MCF 10A (cell line): Measurements from ENCODE around the gene IGSF8. TPM values are rescaled to one million over a fixed set of nuclear protein-coding genes. Genes with fewer than 3 reads are reported as not detected.

Experiments
- Bru-seq: library from RNA; stranded (reverse); fragments of 400-500 nt; gene quantifications from one replicate; lab custom pipeline; 2021; lab: Mats Ljungman, UMichigan
- BruChase-seq, 2 experiments: library from RNA; stranded (reverse); fragments of 400-500 nt; gene quantifications; one replicate each; lab custom pipeline; 2021; lab: Mats Ljungman, UMichigan
- BruUV-seq: library from RNA; stranded (reverse); fragments of 400-500 nt; replicated peaks from 2 replicates; lab custom pipeline; 2021; lab: Mats Ljungman, UMichigan
- CTCF ChIA-PET: fragments of 300-600 bp; sonication (Branson Sonifier 250); formaldehyde crosslinking; extraction: SDS; loops from one replicate; lab custom pipeline; 2021; ENCODE audit warnings: antibody characterized with exemption, inconsistent platforms; lab: Yijun Ruan, JAX
- POLR2A ChIA-PET: fragments of 300-600, 350-650 bp; sonication (Branson Sonifier 250); formaldehyde crosslinking; extraction: SDS; loops from one replicate; lab custom pipeline; 2020; ENCODE audit warnings: antibody characterized with exemption, inconsistent platforms; lab: Yijun Ruan, JAX
- DNase-seq: peaks from one replicate; pipeline ENCODE4 v3.0.0-alpha.2; 2018; ENCODE audit not compliant: unreplicated experiment
- H3K27ac Mint-ChIP-seq: one replicate; pipeline ENCODE4 v1.8.0; 2022; ENCODE audit warnings: mild to moderate bottlenecking, low read depth, mixed read lengths; ENCODE audit not compliant: unreplicated experiment
- H3K27me3 Mint-ChIP-seq: one replicate; pipeline ENCODE4 v1.8.0; 2022; ENCODE audit warnings: mixed read lengths; ENCODE audit not compliant: insufficient read depth, unreplicated experiment
- H3K36me3 Mint-ChIP-seq: one replicate; pipeline ENCODE4 v1.8.0; 2022; ENCODE audit warnings: mild to moderate bottlenecking, moderate library complexity, mixed read lengths; ENCODE audit not compliant: insufficient read depth, unreplicated experiment
- H3K4me1 Mint-ChIP-seq: one replicate; pipeline ENCODE4 v1.8.0; 2022; ENCODE audit warnings: mixed read lengths; ENCODE audit not compliant: insufficient read depth, unreplicated experiment
- H3K4me3 Mint-ChIP-seq: one replicate; pipeline ENCODE4 v1.8.0; 2022; ENCODE audit warnings: mild to moderate bottlenecking, moderate library complexity, mixed read lengths; ENCODE audit not compliant: unreplicated experiment
- H3K9me3 Mint-ChIP-seq: one replicate; pipeline ENCODE4 v1.8.0; 2022; ENCODE audit warnings: mixed read lengths; ENCODE audit not compliant: unreplicated experiment
- intact Hi-C: fragments of 100-400 bp; cut with micrococcal nuclease; formaldehyde crosslinking; loops from 2 replicates; pipeline ENCODE4 v1.14.1; 2022
- long read RNA-seq: library from polyadenylated mRNA; stranded (forward); transcript quantifications from one replicate; pipeline ENCODE4 v2.0.0, GENCODE V29; 2022
- total RNA-seq: library from RNA; stranded (reverse); gene quantifications from 2 replicates; pipeline ENCODE4 v1.2.3, GENCODE V29; 2022
- TF ChIP-seq, protein P1 (sequence below): fragments of 200-600 bp; IDR thresholded peaks from one replicate; pipeline ENCODE4 v1.8.0; 2022; ENCODE audit warnings: antibody characterized with exemption, mild to moderate bottlenecking; ENCODE audit not compliant: unreplicated experiment

The IGSF8 gene
- total RNA-seq (13.8 and 19.7 TPM in 2 replicates), Bru-seq, nascent RNA (percentile 45 among the genes with signal in this experiment), BruChase-seq, experiment 1, labeled RNA remaining after a 6-hour chase (percentile 66 among the genes with signal in this experiment), BruChase-seq, experiment 2, labeled RNA remaining after a 2-hour chase (percentile 46 among the genes with signal in this experiment)
- long read RNA-seq, transcript IGSF8-201 (7 exons, 2,343 nt): major isoform, 20 of 37 reads
- long read RNA-seq, transcript IGSF8-202 (7 exons, 2,366 nt): minor isoform, 6 of 37 reads
- long read RNA-seq, partial matches to known transcripts: 8 of 37 reads
- long read RNA-seq, other reads (novel, unspliced or antisense): 3 of 37 reads

DNA sequence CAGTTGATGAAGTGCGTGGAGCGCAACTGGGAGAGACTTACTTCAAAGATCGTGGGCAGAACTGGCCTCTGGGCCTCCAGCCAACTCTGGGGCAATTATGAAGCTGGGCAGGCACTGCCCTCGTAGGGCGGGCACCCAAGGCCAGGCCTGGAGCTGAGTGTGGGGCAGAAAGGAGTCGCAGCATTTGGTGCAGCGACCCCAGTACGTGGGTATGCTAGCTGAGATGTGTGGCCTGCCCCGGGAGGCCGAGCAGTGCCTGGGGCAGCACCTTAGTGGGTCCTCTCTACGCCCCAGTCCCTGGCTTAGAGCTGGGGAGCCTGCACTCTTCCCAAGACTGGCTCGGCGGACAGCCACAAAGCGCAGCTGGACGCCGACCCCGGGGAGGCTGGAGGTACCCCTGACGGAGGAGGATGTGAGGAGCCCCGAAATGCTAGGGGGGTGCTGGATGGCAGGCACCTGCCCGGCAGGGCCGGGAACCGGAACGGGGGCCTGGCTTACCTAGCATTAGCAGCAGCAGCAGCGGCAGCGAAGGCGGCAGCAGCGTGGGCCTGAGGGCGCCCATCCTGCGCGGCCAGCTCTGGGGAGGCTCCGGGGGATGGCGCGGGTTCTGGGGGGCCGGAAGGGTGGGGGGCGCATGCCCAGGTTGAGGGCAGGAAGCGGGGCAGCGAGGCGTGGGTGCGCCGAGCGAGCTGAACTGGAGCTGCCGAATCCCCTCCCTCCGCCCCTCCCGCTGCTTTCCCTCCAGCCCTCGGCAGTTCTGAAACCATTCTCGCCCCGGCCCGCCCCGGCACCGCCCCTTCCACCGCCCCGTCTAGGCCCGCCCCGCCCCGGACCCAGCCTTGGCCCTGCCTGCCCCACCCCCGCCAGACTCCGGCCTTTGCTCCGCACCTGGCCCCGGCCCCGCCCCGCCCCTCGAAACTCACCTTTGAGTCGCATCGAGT, at the start of gene IGSF8:
Gene IGSF8, minus strand, starts transcription at position 709 of the 941 bp plus-strand sequence. Its CDS starts 147 bp downstream, at position 562.
- Mint-ChIP-seq H3K36me3 (peaks cover 11% of the 10 kb centered on the region), H3K4me1 (peaks cover 36% of the 10 kb centered on the region), H3K9me3 (no peaks in the 10 kb centered on the region), H3K4me3 (peak within 1 kb of the TSS; percentile 81), H3K27ac (peak within 1 kb of the TSS; percentile 91), H3K27me3 (no peaks in the 10 kb centered on the region)
- ChIA-PET CTCF (interaction anchor here (0.5 to 37.7 kb wide), 23 partner anchors 10 to 278 kb away, joined by 3 to 1546 read pairs (median 4); partner anchors contain the start of genes KCNJ10 and KCNJ9), POLR2A (interaction anchor here (0.6 to 6.3 kb wide), 33 partner anchors 10 to 1128 kb away, joined by 3 to 70 read pairs (median 5); partner anchors contain the start of genes DCAF8, NIT1, PEA15 and PEX19)
- peak; percentile 88 for DNase-seq
- no TSS peak for BruUV-seq
- intact Hi-C loops: loop anchor here (5.0 kb wide), 1 partner anchor 509 kb away; no protein-coding TSS in a partner anchor
- TF ChIP-seq, protein P1, sequence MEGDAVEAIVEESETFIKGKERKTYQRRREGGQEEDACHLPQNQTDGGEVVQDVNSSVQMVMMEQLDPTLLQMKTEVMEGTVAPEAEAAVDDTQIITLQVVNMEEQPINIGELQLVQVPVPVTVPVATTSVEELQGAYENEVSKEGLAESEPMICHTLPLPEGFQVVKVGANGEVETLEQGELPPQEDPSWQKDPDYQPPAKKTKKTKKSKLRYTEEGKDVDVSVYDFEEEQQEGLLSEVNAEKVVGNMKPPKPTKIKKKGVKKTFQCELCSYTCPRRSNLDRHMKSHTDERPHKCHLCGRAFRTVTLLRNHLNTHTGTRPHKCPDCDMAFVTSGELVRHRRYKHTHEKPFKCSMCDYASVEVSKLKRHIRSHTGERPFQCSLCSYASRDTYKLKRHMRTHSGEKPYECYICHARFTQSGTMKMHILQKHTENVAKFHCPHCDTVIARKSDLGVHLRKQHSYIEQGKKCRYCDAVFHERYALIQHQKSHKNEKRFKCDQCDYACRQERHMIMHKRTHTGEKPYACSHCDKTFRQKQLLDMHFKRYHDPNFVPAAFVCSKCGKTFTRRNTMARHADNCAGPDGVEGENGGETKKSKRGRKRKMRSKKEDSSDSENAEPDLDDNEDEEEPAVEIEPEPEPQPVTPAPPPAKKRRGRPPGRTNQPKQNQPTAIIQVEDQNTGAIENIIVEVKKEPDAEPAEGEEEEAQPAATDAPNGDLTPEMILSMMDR: no peak

DNA sequence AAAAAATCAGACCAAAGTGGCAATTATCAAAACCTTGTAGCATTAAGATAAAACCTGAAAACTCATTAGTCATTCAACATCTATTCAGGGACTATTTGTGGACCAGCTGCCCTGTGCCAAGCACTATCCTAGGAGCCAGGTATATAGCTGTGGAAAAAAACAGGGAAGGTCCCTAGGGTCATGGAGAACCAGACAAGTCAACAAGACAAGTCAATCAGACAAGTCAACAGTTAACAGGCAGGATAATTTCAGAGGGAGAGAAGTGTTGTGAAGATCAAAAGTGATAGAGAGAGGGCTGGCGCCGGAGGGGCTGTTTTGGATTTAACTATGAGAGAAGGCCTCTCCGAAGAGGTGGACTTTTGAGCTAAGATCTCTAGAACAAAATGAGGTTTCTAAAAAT, 49.7 kb upstream of the IGSF8 start:
- Mint-ChIP-seq H3K27me3 (no peaks in the 10 kb centered on the region), H3K27ac (no peak overlapping the region), H3K4me1 (peaks cover 18% of the 10 kb centered on the region), H3K4me3 (no peak overlapping the region), H3K9me3 (no peaks in the 10 kb centered on the region), H3K36me3 (no peaks in the 10 kb centered on the region)
- BruUV-seq: no TSS peak
- TF ChIP-seq, protein P1: no peak
- POLR2A ChIA-PET: interaction anchor here (0.8 kb wide), 1 partner anchor 106 kb away, joined by 3 read pairs; no protein-coding TSS in a partner anchor
- intact Hi-C loops: loop anchor here (2.0 kb wide), 1 partner anchor 23 kb away; no protein-coding TSS in a partner anchor
- CTCF ChIA-PET: interaction anchor here (0.5 to 3.6 kb wide), 14 partner anchors 12 to 939 kb away, joined by 3 to 15 read pairs (median 3); partner anchors contain the start of gene CASQ1
- no peak for DNase-seq

DNA sequence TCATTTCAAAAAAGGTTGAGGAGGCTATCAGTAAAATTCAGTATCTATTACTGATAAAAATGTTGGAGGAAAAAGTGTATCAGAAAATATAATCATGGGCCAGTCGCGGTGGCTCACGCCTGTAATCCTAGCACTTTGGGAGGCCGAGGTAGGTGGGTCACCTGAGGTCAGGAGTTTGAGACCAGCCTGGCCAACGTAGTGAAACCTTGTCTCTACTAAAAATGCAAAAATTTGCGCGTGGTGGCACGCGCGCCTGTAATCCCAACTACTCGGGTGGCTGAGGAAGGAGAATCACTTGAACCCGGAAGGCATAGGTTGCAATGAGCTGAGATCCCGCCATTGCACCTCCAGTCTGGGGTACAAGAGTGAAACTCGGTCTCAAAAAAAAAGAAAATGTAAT, 47.7 kb upstream of the IGSF8 start:
- intact Hi-C loops: no loop called here
- Mint-ChIP-seq H3K27ac (no peak overlapping the region), H3K4me3 (no peak overlapping the region), H3K4me1 (peaks cover 12% of the 10 kb centered on the region), H3K9me3 (no peaks in the 10 kb centered on the region), H3K27me3 (peaks cover 20% of the 10 kb centered on the region), H3K36me3 (no peaks in the 10 kb centered on the region)
- TF ChIP-seq, protein P1: no peak
- POLR2A ChIA-PET: no interaction called here
- CTCF ChIA-PET: interaction anchor here (1.2 to 1.5 kb wide), 2 partner anchors 60 to 99 kb away, joined by 3 to 4 read pairs; no protein-coding TSS in a partner anchor
- no peak for DNase-seq
- no TSS peak for BruUV-seq
